NK-92 (cell line): ENCODE results near the gene EPRS1.
"Not testable (repeated sequence)": the region's sequence is repeated elsewhere in the genome, so short reads cannot be mapped to it uniquely, and the experiment has no call there.

Experiments
- DNase-seq: peaks from one replicate; lab custom pipeline; 2025; ENCODE audit not compliant: unreplicated experiment; lab: John Stamatoyannopoulos, UW

The EPRS1 gene

GRCh38 chr1:220046052-220046930 lies at the start of gene EPRS1:
Gene EPRS1 (minus strand): TSS chr1:220046505. CDS start chr1:220046388, 117 bp downstream.
- peak; percentile 52 for DNase-seq

DNA sequence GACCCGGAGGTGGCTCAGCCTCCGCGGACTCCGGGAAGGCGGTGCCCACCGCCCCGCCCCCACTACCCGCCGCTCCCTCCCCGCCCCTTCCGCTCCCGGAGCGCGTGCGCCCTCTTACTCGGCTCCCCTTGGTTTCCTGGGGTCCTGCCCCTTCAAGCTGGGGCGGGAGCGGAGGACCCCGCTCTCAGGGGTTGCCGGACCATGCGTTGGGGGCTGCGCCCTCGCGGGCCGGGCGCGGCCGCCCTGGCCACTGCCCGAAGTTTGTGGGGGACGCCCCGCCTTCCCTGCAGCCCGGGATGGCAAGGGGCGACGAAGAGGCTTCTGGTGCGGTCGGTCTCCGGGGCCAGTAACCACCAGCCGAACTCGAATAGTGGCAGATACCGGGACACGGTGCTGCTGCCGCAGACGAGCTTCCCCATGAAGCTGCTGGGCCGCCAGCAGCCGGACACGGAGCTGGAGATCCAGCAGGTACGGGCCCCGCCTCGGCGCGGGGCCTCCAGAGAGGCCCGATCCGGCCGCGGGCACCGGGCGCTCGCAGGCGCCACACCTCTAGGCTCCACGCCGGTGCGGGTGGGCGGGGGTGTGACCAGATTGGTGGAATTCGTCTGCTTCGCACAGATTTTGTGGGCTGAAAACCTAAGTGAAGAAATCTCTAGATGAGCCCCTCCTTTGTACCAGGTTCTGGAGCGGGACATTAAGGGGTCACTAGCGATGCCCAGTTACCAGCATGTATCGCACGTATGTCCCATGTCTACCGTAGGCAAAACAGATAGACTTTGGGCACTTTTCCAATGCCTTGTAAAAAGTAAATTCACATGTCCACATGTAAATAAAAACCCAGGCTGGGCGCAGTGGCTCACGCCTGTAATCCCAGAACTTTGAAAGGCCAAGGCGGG lies 48.0 kb upstream of the EPRS1 start, which contains the start of gene IARS2:
TSS of gene IARS2 (plus strand) at position 117 of the 896 bp plus-strand sequence. CDS start at position 202, 85 bp downstream.
- DNase-seq = peak; percentile 40

GRCh38 chr1:220093361-220094015 lies 47.2 kb upstream of the EPRS1 start:
- DNase-seq = no peak

- no peak for DNase-seq
These were observed 46.4 kb upstream of the EPRS1 start for GRCh38 chr1:220092694-220093093.

- peak; percentile 80 for DNase-seq
These were observed 43.6 kb upstream of the EPRS1 start, which contains the start of gene BPNT1 for GRCh38 chr1:220089650-220090556. Gene BPNT1 (minus strand): TSS chr1:220089788. CDS start chr1:220079846, 9,942 bp downstream.

DNA sequence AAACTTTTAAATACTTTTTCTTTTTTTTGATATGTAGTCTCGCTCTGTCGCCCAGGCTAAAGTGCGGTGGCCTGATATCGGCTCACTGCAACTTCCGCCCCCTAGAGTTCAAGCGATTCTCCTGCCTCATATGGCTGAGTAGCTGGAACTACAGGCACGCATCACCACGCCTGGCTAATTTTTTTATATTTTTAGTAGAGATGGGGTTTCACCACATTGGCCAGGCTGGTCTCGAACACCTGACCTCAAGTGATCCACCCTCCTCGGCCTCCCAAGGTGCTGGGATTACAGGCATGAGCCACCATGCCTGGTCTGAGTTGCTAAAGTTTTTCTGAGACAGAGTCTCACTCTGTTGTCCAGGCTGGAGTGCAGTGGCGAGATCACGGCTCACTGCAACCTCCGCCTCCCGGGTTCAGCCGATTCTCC lies 40.0 kb upstream of the EPRS1 start:
- DNase-seq = not testable (repeated sequence)

DNA sequence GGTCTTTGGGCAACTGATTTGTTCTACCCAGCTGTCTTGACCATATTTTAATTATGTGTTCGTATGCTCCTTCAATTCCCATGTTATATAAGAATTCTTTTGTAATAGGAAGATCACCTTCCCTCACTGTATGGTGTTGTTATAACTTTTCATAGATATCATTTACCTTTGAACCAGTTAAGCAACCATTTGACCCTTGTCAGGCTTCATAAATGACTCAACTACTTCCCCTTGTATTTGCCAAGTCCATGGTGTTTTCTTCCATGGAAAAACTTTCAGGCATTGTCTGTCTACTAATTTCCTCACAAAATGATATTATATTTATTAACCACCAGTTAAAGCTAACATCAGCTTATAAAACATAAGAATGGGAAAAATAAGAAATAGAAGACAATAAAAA lies 38.2 kb upstream of the EPRS1 start:
- no peak for DNase-seq

DNA sequence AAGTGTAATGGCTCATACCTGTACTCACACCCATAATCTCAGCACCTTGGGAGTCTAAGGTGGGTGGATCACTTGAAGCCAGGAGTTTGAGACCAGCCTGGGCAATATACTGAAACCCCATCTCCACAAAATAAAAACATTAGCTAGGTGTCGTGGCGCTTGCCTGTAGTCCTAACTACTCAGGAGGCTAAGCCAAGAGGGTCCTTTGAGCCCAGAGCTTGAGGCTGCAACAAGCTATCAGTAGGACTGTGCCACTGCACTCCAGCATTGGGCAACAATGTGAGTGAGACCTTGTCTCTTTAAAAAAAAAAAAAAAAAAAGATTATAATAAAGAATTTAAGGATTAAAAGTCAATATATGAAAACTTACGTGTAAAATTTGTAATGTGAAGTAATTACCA lies 31.6 kb upstream of the EPRS1 start:
- DNase-seq = no peak

- no peak for DNase-seq
These were observed 30.8 kb upstream of the EPRS1 start for GRCh38 chr1:220076861-220077762.

DNA sequence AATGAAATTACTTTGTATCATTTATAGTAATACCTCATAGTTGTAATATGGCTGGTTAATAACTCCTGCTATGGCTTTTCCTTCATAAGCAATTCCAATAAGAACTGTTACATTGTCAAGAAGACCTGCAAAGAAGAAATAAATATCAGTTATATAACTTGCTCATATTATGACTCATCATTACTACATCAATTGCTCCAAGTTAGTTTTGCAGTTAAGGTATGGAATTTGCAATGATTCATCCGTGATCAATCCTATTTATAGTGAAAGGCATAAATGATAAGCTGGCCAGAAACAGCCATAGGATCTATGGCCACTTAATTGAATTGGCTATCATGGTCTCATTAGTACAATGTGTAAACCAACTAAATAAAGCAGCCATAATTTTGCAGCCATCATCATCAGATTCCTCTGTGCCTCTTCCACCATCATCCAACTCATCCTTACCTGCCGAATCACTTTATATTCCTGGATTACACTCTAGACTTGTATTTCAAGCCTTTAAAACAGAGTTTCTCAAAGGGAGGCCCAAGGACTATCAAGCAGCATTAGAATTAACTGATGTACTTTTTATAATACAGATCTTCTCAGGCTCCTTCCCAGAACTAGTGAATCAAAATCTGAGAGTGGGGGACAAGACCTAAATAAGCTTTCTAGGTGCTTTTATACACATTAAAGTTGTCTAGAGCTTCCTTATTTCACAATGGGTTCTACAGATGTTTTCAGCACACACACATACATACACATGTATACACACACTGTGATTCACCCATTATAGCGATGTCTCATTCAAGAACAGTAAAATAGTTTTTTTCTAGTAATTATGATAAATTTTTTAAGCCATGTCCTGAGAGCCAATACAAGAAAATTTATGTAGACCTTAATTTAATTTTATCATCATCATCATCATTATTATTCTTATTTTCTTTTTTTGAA lies 21.2 kb upstream of the EPRS1 start:
- no peak for DNase-seq

DNA sequence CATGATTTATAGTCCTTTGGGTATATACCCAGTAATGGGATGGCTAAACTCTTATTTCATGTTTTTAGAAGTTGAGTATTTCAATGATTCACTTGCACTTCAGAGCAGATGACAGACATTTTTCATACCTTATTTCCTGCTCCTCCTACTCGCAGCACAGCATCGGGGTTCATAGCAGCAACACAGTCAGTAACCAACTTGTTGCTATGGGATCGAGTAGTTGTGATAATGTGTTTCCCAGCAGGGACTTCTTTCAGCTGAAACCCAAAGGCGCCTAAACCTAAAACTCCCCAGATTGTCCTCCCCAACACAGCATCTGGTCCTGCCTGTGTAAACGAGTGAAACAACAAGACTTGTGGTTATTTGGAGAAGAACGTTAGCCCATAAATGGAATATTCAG lies 16.3 kb upstream of the EPRS1 start:
- no peak for DNase-seq

DNA sequence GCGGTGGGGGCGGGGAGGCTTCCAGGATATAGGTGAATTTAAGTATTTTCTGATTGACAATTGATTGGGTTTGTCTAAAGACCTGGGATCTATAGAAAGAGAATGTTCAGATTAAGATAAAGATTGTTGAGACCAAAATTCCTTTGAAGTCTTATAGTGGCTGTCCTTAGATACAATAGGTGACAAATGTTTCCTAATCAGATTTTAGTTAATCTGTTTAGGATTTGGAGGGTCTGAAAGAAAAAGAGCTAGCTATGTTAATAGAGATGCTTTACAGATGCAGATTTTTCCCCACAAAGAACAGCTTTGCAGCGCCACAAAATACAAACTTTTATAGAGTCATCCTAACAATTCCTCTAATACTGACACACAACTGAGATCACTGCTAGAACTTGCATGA lies 14.6 kb upstream of the EPRS1 start:
- DNase-seq = no peak

DNA sequence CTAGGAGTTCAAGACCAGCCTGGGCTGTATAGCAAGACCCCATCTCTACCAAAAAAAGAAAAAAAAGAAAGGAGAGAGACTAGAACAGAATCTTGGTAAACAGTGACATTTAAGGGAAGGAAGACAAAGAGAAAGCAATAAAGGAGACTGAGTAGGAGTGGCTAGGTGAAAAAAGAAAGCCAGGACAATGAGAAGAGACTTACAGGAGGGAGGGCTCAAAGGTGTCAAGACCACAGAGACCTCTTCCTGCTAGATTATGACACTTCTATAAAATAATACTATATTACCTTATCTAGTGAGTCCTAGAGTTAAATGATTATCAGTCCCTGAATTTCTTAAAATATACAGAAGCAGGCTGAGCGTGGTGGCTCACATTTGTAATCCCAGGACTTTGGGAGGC lies 10.1 kb upstream of the EPRS1 start:
- DNase-seq = no peak

- DNase-seq = no peak
These were observed 801 bp downstream of the EPRS1 start for GRCh38 chr1:220045356-220046051.

DNA sequence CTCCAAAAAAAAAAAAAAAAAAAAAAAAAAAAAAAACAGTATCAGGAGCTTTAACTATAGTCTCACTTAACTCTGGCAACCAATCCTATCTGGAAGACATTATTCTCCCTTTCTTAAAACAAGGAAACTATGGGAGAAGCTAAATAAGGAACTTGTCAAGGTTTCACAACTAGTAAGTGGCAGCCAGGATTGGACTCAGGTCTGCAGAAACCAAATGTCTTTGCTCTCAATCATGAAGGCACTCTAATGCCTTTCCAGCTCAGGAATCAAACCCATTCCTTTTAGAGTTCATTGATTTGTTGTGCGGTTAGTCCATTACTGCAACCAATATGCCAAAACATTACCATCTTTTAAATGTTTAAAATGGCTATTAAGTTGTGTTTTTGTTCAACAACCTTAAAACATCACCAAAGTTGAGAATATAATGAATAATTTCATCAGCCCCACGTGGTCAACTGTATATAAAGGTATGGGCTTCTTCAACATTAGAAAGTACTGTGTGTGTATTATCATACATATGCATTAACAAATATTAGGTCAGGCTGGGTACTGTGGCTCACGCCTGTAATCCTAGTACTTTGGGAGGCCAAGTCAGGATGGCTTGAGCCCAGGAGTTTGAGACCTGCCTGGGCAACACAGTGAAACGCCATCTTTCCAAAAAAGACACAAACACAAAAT lies 1.5 kb downstream of the EPRS1 start:
- no peak for DNase-seq

GRCh38 chr1:220043646-220044045 lies 2.7 kb downstream of the EPRS1 start:
- DNase-seq = no peak
